Smooth muscle cell (in vitro differentiated cells): ENCODE measurements around the gene TMA7B. TPM values are rescaled to one million over a fixed set of nuclear protein-coding genes. Genes with fewer than 3 reads are reported as not detected.
A peak's percentile ranks its signal among the peaks of the same experiment; 100 is the strongest.

Experiments
- DNase-seq: peaks from one replicate; lab custom pipeline; 2025; ENCODE audit not compliant: unreplicated experiment; lab: John Stamatoyannopoulos, UW
- H2AFZ ChIP-seq: fragments of 200-600 bp; sonication (generic); 2 replicates; pipeline ENCODE4 v1.6.0; 2016; ENCODE audit warnings: antibody characterized with exemption, low read depth, mild to moderate bottlenecking
- H3F3A ChIP-seq: fragments of 200-600 bp; sonication (generic); 2 replicates; pipeline ENCODE4 v1.6.0; 2017; ENCODE audit warnings: antibody characterized with exemption, low read depth
- H3K27ac ChIP-seq: fragments of 200-600 bp; sonication (generic); 2 replicates; pipeline ENCODE4 v1.5.1; 2016; ENCODE audit warnings: low read depth, mild to moderate bottlenecking
- H3K27me3 ChIP-seq: fragments of 200-600 bp; sonication (generic); 2 replicates; pipeline ENCODE4 v1.6.1; 2016; ENCODE audit warnings: low read depth, mild to moderate bottlenecking
- H3K36me3 ChIP-seq: fragments of 200-600 bp; sonication (generic); 2 replicates; pipeline ENCODE4 v1.5.1; 2016; ENCODE audit warnings: low read depth
- H3K4me1 ChIP-seq: fragments of 200-600 bp; sonication (generic); 2 replicates; pipeline ENCODE4 v1.5.1; 2016; ENCODE audit warnings: low read depth
- H3K4me2 ChIP-seq: fragments of 200-600 bp; sonication (generic); 2 replicates; pipeline ENCODE4 v1.6.0; 2016; ENCODE audit warnings: mild to moderate bottlenecking
- H3K4me3 ChIP-seq: fragments of 200-600 bp; sonication (generic); 2 replicates; pipeline ENCODE4 v1.5.1; 2016; ENCODE audit warnings: mild to moderate bottlenecking
- H3K79me2 ChIP-seq: fragments of 200-600 bp; sonication (generic); 2 replicates; pipeline ENCODE4 v1.6.0; 2016; ENCODE audit warnings: low read depth, mild to moderate bottlenecking
- H3K9ac ChIP-seq: fragments of 200-600 bp; sonication (generic); 2 replicates; pipeline ENCODE4 v1.6.0; 2016; ENCODE audit warnings: low read depth
- H3K9me3 ChIP-seq: fragments of 200-600 bp; sonication (generic); replicated peaks from 2 replicates; pipeline ENCODE4 v1.5.1; 2016; ENCODE audit warnings: low read depth
- H4K20me1 ChIP-seq: fragments of 200-600 bp; sonication (generic); 2 replicates; pipeline ENCODE4 v1.6.0; 2016; ENCODE audit warnings: low read depth
- WGBS: methylation state at CpG from one replicate; pipeline ENCODE4 v1.1.7; 2016; ENCODE audit warnings: low lambda C conversion rate; 5-methylcytosine and 5-hydroxymethylcytosine counted together
- polyA plus RNA-seq: library from polyadenylated mRNA; unstranded; fragments of >200 nt; fragmentation: Nextera tagmentation; extraction: Ambion mirVana; gene quantifications from 2 replicates; pipeline ENCODE4 v1.2.1, GENCODE V29; 2016
- total RNA-seq: library from RNA; depleted of rRNA; stranded (reverse); fragments of >200 nt; gene quantifications from 2 replicates; pipeline ENCODE4 v1.2.3, GENCODE V29; 2014
- TF ChIP-seq, protein P1 (sequence below): fragments of 200-600 bp; sonication (generic); IDR thresholded peaks from 2 replicates; pipeline ENCODE4 v1.5.1; 2017; ENCODE audit warnings: borderline replicate concordance, mild to moderate bottlenecking, antibody characterized with exemption; ENCODE audit not compliant: insufficient read depth, poor library complexity, severe bottlenecking

TMA7B gene
- total and polyA plus RNA-seq, 2 experiments from 2014 or later: not detected

DNA sequence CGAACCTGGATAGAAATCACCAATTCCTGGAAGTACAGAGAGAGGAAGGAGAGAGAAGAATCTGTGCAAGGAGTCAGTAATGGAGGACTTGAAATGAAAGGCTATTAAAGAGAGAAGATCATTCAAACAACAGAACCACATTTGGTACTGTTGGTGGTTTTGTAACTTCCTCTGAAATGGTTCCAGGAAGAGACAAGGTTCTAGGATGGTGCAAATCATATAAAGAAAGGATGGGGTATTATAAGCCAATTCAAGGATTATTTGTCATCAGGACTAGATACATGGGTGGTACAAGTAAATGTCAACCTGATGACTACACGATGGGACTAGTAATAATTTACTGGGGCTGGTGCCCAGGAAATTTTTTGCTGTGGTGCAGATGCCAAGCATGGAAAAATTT is 28.9 kb upstream of the TMA7B start:
- Histone ChIP-seq H3F3A (no peaks in the 10 kb centered on the region), H3K9ac (no peak overlapping the region), H3K4me1 (peaks cover 21% of the 10 kb centered on the region), H3K27me3 (peaks cover 32% of the 10 kb centered on the region), H3K79me2 (no peaks in the 10 kb centered on the region), H2AFZ (no peak overlapping the region), H4K20me1 (no peaks in the 10 kb centered on the region), H3K4me3 (no peak overlapping the region), H3K4me2 (no peak overlapping the region), H3K9me3 (no peaks in the 10 kb centered on the region), H3K36me3 (no peaks in the 10 kb centered on the region), H3K27ac (no peak overlapping the region)
- 81% methylated on average over 2 of the region's 2 CpGs for WGBS
- no peak for DNase-seq
- TF ChIP-seq, protein P1, sequence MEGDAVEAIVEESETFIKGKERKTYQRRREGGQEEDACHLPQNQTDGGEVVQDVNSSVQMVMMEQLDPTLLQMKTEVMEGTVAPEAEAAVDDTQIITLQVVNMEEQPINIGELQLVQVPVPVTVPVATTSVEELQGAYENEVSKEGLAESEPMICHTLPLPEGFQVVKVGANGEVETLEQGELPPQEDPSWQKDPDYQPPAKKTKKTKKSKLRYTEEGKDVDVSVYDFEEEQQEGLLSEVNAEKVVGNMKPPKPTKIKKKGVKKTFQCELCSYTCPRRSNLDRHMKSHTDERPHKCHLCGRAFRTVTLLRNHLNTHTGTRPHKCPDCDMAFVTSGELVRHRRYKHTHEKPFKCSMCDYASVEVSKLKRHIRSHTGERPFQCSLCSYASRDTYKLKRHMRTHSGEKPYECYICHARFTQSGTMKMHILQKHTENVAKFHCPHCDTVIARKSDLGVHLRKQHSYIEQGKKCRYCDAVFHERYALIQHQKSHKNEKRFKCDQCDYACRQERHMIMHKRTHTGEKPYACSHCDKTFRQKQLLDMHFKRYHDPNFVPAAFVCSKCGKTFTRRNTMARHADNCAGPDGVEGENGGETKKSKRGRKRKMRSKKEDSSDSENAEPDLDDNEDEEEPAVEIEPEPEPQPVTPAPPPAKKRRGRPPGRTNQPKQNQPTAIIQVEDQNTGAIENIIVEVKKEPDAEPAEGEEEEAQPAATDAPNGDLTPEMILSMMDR: no peak

DNA sequence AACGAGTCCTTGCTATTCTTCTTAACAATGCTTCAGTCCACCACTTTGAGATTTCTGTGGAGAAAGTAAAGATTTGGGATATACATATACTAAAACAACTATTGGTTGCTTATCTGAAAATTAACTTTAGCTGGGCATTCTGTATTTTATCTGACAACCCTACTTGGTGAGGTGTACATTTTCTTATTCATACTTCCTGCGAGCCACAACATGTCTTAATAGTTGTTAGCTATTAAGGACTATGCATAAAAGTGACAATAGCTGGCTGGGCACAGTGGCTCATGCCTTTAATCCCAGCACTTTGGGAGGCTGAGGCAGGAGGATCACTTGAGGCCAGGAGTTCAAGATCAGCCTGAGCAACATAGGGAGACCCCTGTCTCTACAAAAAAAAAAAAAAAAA is 28.0 kb upstream of the TMA7B start:
- no peaks in the 10 kb centered on the region for H4K20me1 ChIP-seq
- no peaks in the 10 kb centered on the region for H3K36me3 ChIP-seq
- no peak overlapping the region for H3K4me2 ChIP-seq
- H3K9ac ChIP-seq: no peak overlapping the region
- H3K4me1 ChIP-seq: peaks cover 21% of the 10 kb centered on the region
- H3F3A ChIP-seq: no peaks in the 10 kb centered on the region
- no peak overlapping the region for H2AFZ ChIP-seq
- H3K9me3 ChIP-seq: no peaks in the 10 kb centered on the region
- no peak for DNase-seq
- H3K27ac ChIP-seq: no peak overlapping the region
- TF ChIP-seq, protein P1: no peak
- 62% methylated on average over 2 of the region's 2 CpGs for WGBS
- H3K79me2 ChIP-seq: no peaks in the 10 kb centered on the region
- H3K4me3 ChIP-seq: no peak overlapping the region
- H3K27me3 ChIP-seq: peaks cover 34% of the 10 kb centered on the region

DNA sequence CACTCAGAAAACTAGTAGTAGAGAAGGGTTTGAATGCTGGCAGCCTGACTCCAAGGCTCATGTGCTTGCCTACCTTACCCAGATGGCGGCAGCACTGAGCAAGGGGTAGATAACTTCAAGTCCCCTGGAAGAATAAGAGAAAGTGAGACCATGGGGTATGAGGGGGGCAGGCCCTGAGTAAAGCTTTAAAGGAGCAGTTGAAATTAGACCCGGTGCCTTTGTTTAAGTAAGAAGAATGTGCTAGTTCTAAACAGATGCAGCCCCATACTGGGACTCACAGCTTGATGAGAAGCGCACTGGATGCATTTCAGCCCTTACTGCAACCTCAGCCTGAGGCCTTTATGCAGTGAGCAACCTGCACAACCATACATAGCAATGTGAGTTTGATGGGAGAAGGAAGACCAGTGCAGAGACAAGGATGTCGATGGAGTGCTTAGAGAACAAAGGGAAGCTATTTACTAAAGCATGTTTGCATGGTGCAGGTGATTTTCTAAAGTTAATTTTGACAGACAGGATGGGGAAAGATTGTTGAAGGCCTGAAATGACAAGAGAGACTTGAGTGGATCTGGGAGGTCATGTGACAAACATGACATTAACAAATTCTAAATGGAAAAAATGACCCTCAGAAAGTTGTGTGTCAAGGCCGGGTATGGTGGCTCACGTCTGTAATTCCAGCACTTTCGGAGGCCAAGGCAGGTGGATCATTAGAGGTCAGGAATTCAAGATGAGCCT is 27.1 kb upstream of the TMA7B start:
- Histone ChIP-seq H3F3A (no peaks in the 10 kb centered on the region), H3K27ac (no peak overlapping the region), H3K79me2 (no peaks in the 10 kb centered on the region), H4K20me1 (no peaks in the 10 kb centered on the region), H3K4me3 (no peak overlapping the region), H3K4me1 (peaks cover 21% of the 10 kb centered on the region), H2AFZ (no peak overlapping the region), H3K27me3 (peaks cover 37% of the 10 kb centered on the region), H3K4me2 (no peak overlapping the region), H3K36me3 (no peaks in the 10 kb centered on the region), H3K9me3 (no peaks in the 10 kb centered on the region), H3K9ac (no peak overlapping the region)
- DNase-seq: no peak
- TF ChIP-seq, protein P1: peak; percentile 39
- WGBS: 64% methylated on average over 7 of the region's 7 CpGs

DNA sequence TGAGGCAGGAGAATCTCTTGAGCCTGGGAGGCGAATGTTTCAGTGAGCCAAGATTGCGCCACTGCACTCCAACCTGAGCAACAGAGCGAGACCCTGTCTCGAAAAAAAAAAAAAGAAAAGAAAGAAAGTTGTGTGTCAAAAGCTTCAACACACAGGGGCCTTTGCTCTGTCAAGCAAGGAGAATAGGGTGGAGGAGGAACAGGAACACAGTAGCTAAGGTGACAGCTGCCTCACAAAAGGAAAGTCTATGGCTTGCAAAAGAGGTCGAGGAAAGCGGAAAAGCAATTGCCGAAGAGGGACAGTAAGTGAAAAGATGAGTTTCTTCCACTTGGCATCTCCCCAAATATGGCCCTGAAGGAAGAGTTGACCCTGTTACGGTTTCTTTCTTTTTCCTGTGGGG is 26.5 kb upstream of the TMA7B start:
- Histone ChIP-seq H3K4me2 (no peak overlapping the region), H3K27me3 (peaks cover 37% of the 10 kb centered on the region), H2AFZ (no peak overlapping the region), H3K9me3 (no peaks in the 10 kb centered on the region), H3K36me3 (no peaks in the 10 kb centered on the region), H3K27ac (no peak overlapping the region), H3K9ac (no peak overlapping the region), H3K79me2 (no peaks in the 10 kb centered on the region), H3K4me1 (peaks cover 21% of the 10 kb centered on the region), H4K20me1 (no peaks in the 10 kb centered on the region), H3F3A (no peaks in the 10 kb centered on the region), H3K4me3 (no peak overlapping the region)
- TF ChIP-seq, protein P1: no peak
- no peak for DNase-seq
- WGBS: 96% methylated on average over 8 of the region's 8 CpGs
